OCI-LY3 (cell line): ENCODE measurements around the gene PAQR5.
"Not testable (repeated sequence)": the region's sequence is repeated elsewhere in the genome, so short reads cannot be mapped to it uniquely, and the experiment has no call there.

Experiments used
- CTCF ChIP-seq: fragments of 200-600, 300-600 bp; sonication (generic); IDR thresholded peaks from 2 replicates; pipeline ENCODE4 v1.5.1; 2014; ENCODE audit warnings: antibody characterized with exemption, low read length, low read depth
- EZH2phosphoT487 ChIP-seq: fragments of 200-600 bp; shearing (Covaris generic); IDR thresholded peaks from 2 replicates; pipeline ENCODE4 v1.6.1; 2018; ENCODE audit warnings: antibody characterized with exemption, mixed run types, low read depth

GRCh38 chr15:69302087-69302486 lies 3.4 kb downstream of the PAQR5 start:
- not testable (repeated sequence) for TF ChIP-seq EZH2phosphoT487, CTCF
